Measurements from ENCODE around the gene TRIM72. TPM values are rescaled to one million over a fixed set of nuclear protein-coding genes. Genes with fewer than 3 reads are reported as not detected.
"Not testable (repeated sequence)": the region's sequence is repeated elsewhere in the genome, so short reads cannot be mapped to it uniquely, and the experiment has no call there.

Gene TRIM72
- total and polyA plus RNA-seq, 2 experiments from 2014 or later, result 0.51 TPM; not detected in 1

DNA sequence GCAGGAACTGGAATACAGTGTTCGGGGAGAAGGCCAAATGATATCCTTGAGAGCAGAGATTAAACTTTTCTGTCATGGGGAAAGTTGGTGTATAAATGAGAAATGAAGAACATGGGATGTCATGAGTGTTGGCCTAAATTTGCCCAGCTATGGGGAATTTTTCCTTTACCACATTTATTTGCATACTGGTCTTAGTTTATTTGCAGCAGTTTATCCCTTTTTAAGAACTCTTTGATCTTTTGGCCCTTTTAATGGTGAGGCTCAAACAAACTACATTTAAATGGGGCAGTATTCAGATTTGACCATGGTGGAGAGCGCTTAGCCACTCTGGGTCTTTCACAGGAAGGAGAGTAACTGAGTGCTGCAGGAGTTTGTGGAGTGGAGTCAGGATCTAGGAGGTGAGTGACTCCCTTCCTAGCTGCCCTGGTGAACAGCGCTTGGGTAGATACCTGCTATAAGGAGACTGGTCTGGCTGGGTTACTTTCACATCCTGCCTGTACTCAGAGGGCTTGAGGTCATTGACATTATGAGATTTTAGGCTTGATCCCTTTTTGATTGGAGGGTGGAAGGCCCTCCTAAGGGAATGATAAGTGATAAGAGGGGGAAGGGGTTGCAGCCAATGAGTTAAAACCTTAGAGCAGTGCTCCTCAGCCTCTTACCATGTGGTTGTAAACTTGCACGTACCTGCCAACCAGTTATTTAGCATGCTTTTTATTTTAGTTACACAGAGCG, 22.1 kb upstream of the TRIM72 start:
- H3K4me3 ChIP-seq, result no peak overlapping the region
- peaks cover 98% of the 10 kb centered on the region for H3K36me3 ChIP-seq
- H3K27ac ChIP-seq, result no peak overlapping the region
- no peaks in the 10 kb centered on the region for H3K9me3 ChIP-seq (ENCODE audit: low read depth)
- H3K27me3 ChIP-seq, result no peaks in the 10 kb centered on the region
- H3K4me1 ChIP-seq (ENCODE audit: low read depth), result no peaks in the 10 kb centered on the region
- TF ChIP-seq, protein P1, sequence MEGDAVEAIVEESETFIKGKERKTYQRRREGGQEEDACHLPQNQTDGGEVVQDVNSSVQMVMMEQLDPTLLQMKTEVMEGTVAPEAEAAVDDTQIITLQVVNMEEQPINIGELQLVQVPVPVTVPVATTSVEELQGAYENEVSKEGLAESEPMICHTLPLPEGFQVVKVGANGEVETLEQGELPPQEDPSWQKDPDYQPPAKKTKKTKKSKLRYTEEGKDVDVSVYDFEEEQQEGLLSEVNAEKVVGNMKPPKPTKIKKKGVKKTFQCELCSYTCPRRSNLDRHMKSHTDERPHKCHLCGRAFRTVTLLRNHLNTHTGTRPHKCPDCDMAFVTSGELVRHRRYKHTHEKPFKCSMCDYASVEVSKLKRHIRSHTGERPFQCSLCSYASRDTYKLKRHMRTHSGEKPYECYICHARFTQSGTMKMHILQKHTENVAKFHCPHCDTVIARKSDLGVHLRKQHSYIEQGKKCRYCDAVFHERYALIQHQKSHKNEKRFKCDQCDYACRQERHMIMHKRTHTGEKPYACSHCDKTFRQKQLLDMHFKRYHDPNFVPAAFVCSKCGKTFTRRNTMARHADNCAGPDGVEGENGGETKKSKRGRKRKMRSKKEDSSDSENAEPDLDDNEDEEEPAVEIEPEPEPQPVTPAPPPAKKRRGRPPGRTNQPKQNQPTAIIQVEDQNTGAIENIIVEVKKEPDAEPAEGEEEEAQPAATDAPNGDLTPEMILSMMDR (IDR thresholded peaks at IDR 0.05; ENCODE audit: low read depth, low read length), result no peak
- DNase-seq (ENCODE audit: low read depth in 1 of 2, low spot score in 1 of 2), result no peak

DNA sequence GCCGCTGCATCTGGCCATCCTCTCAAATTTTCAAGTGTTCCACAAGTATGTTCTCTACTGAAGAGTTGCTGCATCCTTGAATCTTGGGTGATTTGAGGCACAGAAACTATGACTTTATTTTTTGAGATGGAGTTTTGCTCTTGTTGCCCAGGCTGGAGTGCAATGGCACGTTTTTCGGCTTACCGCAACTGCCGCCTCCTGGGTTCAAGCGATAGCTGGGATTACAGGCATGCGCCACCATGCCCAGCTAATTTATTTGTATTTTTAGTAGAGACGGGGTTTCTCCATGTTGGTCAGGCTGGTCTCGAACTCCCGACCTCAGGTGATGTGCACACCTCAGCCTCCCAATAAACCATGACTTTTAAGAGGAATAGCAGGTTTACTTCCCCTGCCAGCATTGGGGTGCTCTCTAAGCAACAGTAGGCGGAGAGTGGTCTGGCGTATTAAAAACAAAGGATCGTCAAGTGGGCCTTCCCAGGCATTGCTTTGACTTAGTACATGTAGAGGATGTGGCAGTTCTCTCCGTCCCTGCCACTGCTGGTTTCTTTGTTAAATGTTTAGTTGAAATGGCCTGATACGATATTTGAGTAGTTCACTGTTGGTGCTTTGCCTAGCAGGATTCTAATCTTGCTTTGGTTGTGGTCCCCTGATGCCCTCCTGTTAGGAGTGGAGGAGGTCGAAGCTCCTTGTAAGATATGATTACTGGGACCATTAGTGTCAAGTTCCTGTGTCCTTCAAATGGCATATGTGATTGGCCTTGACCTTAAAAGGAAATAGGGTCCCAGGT, 20.9 kb upstream of the TRIM72 start:
- Histone ChIP-seq H3K36me3 (peaks cover 91% of the 10 kb centered on the region), H3K9me3 (ENCODE audit: low read depth) (no peaks in the 10 kb centered on the region), H3K4me1 (ENCODE audit: low read depth) (no peaks in the 10 kb centered on the region), H3K27ac (no peak overlapping the region), H3K4me3 (no peak overlapping the region), H3K27me3 (no peaks in the 10 kb centered on the region)
- TF ChIP-seq, protein P1 (IDR thresholded peaks at IDR 0.05; ENCODE audit: low read depth, low read length), result no peak
- no peak for DNase-seq (ENCODE audit: low read depth in 1 of 2, low spot score in 1 of 2)

DNA sequence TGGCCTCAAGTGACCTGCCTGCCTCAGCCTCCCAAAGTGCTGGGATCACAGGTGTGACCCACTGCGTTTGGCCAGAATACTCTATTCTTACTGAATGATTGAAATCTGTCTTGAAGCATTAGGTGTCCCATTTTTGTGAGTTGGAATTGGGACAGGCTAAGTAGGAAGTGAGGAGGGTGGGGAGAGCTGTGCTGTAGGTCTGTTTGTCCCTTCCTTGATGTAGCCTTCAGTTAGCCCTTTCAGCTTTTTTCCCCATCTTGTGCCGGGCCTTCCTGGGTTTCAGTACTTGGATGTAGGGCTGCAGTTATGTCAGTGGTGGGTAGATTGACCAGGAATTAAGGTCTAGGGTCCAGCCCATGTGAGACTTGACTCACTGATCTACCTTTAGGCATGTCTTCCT, 20.0 kb upstream of the TRIM72 start:
- no peak for DNase-seq (ENCODE audit: low read depth in 1 of 2, low spot score in 1 of 2)
- Histone ChIP-seq H3K27ac (no peak overlapping the region), H3K27me3 (no peaks in the 10 kb centered on the region), H3K36me3 (peaks cover 82% of the 10 kb centered on the region), H3K4me1 (ENCODE audit: low read depth) (no peaks in the 10 kb centered on the region), H3K4me3 (no peak overlapping the region), H3K9me3 (ENCODE audit: low read depth) (no peaks in the 10 kb centered on the region)
- TF ChIP-seq, protein P1 (IDR thresholded peaks at IDR 0.05; ENCODE audit: low read depth, low read length), result no peak

DNA sequence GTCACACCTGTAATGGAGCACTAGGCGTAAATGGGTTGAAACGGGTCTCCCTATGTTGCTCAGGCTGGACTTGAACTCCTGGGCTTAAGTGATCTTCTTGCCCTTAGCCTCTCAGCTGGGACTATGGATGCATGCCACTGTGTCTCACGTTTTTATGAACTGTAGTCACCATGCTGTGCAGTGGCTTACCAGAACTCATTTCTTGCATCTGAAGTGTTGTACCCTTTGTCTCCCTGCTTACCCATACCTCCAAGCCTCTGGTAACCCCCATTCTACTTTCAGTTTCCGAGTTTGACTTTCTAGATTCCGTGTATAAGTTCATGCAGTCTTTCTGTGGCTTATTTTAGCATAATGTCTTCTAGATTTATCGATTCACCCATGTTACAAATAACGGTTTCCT, 19.0 kb upstream of the TRIM72 start:
- TF ChIP-seq, protein P1 (IDR thresholded peaks at IDR 0.05; ENCODE audit: low read depth, low read length), result no peak
- no peak for DNase-seq (ENCODE audit: low read depth in 1 of 2, low spot score in 1 of 2)
- Histone ChIP-seq H3K4me3 (no peak overlapping the region), H3K27me3 (no peaks in the 10 kb centered on the region), H3K4me1 (ENCODE audit: low read depth) (no peaks in the 10 kb centered on the region), H3K27ac (no peak overlapping the region), H3K9me3 (ENCODE audit: low read depth) (no peaks in the 10 kb centered on the region), H3K36me3 (peaks cover 72% of the 10 kb centered on the region)

DNA sequence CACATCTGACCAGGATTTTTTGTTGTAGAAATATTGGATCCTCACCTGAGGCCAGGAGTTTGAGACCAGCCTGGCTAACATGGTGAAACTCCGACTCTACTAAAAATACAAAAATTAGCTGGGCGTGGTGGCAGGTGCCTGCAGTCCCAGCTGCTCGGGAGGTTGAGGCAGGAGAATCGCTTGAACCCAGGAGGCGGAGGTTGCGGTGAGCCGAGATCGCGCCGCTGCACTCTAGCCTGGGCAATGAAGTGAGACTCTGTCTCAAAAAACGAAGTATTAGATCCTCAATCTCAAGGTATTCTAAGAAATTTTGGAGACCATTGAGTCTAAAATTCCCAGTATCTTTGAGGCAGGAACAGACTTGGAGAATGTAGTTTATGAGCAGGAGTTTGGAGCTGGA, 18.1 kb upstream of the TRIM72 start:
- not testable (repeated sequence) for DNase-seq (ENCODE audit: low read depth in 1 of 2, low spot score in 1 of 2); H3K27me3 ChIP-seq; H3K27ac ChIP-seq; H3K4me3 ChIP-seq; H3K9me3 ChIP-seq (ENCODE audit: low read depth); H3K4me1 ChIP-seq (ENCODE audit: low read depth)
- peaks cover 62% of the 10 kb centered on the region for H3K36me3 ChIP-seq
